Activated CD4-positive, CD25-positive, alpha-beta regulatory T cell (primary cell): Measurements from ENCODE around the gene RIMBP2.
"Not testable (repeated sequence)": the region's sequence is repeated elsewhere in the genome, so short reads cannot be mapped to it uniquely, and the experiment has no call there.

Experiments used
- DNase-seq, 4 experiments: peaks; one replicate each; lab custom pipeline; 2025; lab: John Stamatoyannopoulos, UW

Gene RIMBP2

GRCh38 chr12:130658145-130658911 lies 57.8 kb downstream of the RIMBP2 start:
- no peak for DNase-seq

GRCh38 chr12:130656411-130656810 lies 59.7 kb downstream of the RIMBP2 start:
- no peak for DNase-seq

DNA sequence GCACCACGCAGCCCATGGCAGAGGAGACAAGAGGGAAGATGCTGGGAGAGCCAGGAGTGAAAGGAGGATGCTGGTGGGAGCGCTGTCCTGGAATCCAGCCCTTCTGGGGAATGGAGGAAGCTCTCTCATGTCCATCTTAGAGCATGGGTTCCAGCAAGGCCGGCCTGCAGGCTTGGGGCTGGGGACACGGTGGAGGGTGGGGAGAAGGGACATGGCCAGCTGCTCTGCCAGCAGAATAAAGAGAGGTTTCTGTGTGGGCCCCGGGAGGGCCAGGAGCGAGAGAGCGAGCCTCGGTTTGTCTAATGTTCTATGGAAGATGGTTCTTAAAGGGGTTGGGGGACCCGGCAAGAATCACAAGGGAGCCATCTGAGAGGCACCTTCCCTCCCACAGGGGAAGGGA lies 60.2 kb downstream of the RIMBP2 start:
- DNase-seq = no peak

DNA sequence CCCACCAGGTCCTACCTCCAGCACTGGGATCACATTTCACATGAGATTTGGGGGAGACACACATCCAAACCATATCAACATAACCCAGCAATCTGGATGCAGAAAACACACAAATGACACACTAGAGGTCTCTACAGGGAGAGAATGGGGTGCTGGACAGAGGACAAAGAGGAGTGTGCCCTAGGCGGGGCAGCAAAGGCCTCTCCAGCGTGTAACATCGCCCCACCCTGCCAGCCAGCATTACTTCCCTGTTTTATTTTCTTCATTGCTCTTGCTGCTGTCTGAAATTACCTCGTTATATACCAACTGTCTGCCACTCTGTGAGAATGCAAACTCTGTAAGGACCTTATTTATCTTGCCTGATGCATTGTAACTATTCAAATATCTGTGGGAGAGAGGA lies 61.1 kb downstream of the RIMBP2 start:
- DNase-seq = no peak

DNA sequence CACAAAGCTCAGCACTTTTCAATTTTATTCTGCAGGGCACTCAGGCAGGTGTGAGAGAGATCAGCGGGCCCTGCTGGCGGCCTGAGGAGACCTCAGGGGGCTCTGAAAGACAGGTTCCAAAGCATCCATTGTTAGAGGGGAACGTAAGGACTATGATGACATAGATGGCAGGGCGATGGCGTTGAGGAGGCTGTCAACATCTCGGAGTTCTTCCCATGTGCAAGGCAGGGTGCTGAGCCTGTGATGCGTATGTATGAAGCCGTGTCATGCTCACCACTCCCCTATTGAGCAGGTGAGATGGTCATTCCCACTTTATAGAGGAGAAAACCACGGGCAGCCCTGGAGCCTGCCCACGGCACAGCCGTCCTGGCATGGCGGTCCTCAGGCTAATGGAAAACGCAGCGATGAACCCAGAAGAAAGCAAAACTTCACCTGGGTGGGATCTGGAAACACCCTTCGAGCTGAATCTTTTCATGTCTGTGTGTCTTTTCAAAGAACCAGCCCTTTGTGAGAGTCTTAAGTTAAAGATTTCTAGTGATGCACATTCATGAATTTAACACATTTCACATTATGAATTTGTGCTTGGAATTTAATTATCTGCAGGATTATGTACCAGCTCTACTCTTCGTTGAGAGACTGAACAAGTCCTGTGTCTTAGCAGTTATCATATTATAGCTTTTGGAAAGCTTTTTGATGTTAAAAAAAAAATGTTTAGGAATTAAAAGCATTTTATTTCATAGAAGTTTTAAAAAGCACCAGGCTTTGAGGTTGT lies 64.7 kb downstream of the RIMBP2 start:
- no peak for DNase-seq

- no peak for DNase-seq
Measured at GRCh38 chr12:130650131-130650530, 66.0 kb downstream of the RIMBP2 start.

- DNase-seq = no peak
Measured at GRCh38 chr12:130649101-130650045, 66.7 kb downstream of the RIMBP2 start.

DNA sequence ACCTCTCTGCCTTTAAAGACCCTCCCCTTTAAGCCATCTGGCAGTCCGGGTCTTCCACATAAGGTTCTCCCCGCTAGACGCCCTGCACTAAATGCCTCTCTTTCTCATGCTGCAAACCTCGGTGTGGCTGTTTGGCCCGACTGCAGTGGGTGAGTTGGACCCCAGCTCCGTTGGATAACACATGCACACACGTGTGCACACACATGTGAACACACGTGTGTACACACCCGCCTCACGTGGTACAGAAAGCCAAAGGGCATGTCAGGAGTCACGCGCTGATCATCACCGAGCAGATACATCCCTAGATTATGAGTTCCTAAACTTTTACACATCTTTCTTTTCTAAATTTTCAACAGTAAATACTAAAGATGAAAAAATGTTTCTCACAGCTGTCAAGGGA lies 68.3 kb downstream of the RIMBP2 start:
- no peak for DNase-seq

DNA sequence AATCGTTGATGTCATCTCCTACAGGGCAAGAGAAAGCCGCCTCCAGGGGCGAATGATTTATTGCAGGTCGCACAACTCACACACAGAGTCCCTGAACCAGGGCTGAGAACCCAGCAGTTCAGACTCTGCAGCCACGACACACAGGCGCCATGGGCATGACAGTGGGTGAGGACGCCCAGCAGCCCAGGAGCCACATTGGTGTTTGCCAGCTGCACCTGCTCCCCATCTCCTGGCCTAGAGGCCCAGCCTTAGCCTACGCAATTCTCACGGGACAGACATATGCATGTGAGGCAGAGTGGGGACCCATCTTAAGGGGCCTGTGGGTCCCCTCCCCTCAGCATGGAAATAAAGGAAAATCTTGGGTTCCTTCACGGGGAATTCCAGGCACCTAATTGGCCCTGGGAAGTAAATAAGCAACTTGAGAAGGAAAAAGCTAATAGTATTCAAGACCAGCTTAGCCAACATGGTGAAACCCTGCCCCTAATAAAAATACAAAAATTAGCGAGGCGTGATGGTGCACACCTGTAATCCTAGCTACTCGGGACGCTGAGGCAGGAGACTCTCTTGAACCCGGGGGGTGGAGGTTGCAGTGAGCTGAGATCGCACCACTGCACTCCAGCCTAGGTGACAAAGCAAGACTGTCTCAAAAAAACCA lies 69.3 kb downstream of the RIMBP2 start:
- no peak for DNase-seq

DNA sequence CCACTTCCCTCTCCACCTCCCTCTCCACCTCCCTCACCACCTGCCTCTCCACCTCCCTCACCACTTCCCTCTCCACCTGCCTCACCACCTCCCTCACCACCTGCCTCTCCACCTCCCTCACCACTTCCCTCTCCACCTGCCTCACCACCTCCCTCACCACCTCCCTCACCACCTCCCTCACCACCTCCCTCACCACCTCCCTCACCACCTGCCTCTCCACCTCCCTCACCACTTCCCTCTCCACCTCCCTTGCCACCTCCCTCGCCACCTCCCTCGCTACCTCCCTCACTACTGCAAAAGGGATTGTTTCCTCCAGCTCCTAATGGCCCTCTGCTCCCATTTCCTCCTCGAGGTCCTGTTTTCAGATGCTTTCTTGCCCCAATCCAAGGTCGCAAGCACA lies 69.9 kb downstream of the RIMBP2 start:
- DNase-seq = not testable (repeated sequence)

GRCh38 chr12:130645751-130646150 lies 70.3 kb downstream of the RIMBP2 start:
- DNase-seq = no peak

GRCh38 chr12:130644566-130644965 lies 71.5 kb downstream of the RIMBP2 start:
- DNase-seq = no peak

DNA sequence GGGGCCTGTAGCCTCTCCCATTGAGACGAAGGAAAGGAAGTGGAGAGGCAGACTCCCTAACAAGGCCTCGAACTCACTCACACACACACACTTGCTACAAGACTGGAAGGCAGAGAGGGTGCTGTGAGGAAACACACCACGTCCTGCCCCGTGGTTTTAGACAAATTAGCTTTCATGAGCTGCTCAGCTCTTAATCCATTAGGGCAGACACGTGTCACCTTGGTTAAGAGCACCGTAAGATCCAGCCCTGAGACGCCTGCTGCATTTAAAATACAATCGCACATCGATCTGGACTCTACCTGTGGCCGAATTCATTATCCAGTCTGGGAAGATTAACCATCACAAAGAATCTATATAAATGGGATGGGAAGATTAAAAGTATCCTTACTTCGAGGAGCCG lies 72.0 kb downstream of the RIMBP2 start:
- no peak for DNase-seq

DNA sequence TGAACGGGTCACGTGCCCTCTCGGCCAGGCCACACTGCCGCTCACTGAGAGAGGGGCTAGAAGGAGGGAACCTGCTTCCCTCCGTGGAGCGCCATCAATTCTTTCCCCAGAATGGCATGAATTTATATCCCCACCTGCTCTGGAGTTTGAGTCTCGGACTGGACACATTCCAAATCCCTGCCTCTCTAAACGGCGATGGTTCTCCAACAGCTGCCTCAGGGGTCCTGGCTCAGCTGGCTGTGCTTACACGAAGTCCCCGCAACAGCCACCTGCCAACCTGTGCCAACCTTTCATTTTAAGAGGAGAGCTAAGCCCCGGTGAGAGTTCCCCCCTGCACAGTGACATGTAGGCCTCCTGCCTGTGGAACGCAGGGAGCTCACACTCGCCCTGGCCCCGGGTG lies 73.2 kb downstream of the RIMBP2 start:
- DNase-seq = no peak

DNA sequence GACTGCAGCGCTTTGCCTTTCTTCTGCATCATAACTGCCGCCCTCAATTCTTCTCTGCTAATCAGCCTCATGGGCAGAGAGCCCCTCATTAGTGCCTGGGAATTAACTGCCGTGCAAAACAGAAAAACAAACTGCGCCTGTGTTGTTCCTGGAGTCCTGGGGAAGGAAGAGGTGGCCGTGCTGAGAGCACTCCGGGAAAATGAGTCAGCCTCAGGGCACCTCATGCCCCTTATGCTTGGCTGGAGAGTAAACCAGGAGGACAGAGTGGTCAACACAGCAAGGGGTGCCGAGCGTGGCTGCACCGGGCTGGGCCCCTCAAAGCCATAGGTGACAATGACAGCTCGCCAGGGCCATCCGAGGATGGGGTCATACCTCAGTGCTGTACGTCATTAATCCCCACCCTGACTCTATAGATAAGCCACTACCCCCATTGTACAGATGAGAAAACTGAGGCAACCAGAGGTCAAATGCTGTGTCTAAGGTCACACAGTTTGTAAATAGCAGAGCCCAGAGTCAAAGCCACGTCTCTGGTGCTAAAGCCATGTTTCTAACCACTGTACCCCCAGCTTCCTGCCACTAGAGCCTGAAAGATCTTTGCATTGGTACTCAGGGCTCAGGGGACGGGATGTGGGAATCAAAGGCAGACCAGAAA lies 74.4 kb downstream of the RIMBP2 start:
- DNase-seq = no peak

DNA sequence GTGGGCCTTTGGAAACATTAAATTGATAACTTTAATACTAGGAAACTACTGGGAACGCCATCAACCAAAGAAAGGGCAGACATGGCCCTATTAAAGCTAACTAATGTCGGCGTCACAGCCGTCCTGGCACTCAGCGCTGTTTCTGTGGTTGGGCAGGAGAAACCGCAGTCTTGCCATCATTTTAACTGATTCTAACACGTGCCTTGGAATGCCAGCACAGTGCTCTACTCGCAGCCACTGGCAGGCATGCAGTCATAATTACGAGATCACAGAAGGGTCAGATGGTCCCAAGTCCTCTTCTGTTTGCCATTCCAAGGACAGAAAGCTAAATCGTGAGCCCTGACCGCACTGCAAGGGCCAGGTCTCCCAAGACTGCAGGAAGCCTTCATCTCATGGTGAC lies 75.2 kb downstream of the RIMBP2 start:
- DNase-seq = no peak

DNA sequence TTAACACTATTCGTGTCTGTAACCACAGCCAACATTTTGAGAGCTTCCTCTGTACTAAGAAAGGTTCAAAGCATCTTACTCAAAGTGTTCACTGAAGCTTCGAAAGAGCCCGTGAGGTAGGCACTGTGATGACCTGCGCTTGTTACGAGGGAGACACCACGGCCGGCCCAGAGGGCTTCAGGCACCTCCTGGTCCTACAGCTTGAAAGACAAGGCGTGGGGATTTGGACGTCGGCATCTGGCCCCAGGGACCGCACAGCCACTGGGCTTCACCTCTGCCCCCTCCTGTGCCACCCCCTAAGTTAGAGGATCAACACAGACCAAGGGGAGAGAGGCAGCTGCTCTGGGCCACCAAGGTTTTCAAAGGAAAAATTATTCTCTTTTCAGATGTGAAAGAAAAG lies 75.6 kb downstream of the RIMBP2 start:
- no peak for DNase-seq

GRCh38 chr12:130639476-130640424 lies 76.3 kb downstream of the RIMBP2 start:
- no peak for DNase-seq

DNA sequence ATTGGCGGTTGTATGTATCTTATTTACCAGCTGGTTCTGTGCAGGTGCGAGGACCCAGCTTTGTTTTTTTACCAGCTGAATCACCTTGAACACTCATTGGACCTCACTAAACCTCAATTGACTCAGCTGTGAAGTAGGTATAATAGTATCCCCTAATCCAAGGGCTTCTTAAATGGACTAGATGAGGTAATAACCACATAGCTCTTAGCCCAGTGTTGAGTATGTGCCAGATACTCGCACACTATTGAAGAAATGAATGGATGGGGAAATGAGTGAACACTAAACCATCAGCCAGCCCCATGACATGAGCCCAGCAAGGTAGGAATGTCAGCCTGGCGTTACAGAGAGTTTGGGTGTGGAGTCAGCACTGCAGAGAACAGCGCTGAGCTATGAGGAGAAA lies 79.7 kb downstream of the RIMBP2 start:
- no peak for DNase-seq

DNA sequence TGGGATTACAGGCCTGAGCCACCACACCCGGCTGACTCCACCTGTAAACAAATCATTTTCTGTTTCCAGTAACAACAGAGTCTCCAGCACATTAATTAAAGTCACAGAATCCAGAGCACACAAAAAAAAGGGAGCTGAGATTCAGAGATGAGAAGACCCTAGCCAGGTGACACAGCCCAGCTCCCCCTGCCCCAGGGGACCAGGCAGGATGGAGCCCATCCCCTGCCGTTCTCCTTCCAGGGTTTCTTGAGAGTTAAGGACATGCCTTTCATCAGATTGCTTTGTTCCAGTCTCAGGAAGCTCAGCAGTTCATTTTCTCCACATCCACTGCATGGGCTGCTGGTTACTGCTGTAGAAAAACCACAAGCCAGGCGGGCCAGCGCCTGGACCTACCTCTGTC lies 81.2 kb downstream of the RIMBP2 start:
- DNase-seq = no peak
